ENCODE measurements around the gene REC114.
"Not testable (repeated sequence)": the region's sequence is repeated elsewhere in the genome, so short reads cannot be mapped to it uniquely, and the experiment has no call there.

GRCh38 chr15:73447471-73447870, 4.5 kb downstream of the REC114 start:
- TF ChIP-seq CTCF (IDR thresholded peaks at IDR 0.05); ZFX (IDR thresholded peaks at IDR 0.05; ENCODE audit: borderline replicate concordance): not testable (repeated sequence)
